LoVo (cell line): Measurements from ENCODE around the gene TDRD10.

ENCODE experiments used
- DNase-seq: peaks from one replicate; pipeline ENCODE4 v3.0.0-alpha.2; 2016; ENCODE audit warnings: low spot score

TDRD10 gene

DNA sequence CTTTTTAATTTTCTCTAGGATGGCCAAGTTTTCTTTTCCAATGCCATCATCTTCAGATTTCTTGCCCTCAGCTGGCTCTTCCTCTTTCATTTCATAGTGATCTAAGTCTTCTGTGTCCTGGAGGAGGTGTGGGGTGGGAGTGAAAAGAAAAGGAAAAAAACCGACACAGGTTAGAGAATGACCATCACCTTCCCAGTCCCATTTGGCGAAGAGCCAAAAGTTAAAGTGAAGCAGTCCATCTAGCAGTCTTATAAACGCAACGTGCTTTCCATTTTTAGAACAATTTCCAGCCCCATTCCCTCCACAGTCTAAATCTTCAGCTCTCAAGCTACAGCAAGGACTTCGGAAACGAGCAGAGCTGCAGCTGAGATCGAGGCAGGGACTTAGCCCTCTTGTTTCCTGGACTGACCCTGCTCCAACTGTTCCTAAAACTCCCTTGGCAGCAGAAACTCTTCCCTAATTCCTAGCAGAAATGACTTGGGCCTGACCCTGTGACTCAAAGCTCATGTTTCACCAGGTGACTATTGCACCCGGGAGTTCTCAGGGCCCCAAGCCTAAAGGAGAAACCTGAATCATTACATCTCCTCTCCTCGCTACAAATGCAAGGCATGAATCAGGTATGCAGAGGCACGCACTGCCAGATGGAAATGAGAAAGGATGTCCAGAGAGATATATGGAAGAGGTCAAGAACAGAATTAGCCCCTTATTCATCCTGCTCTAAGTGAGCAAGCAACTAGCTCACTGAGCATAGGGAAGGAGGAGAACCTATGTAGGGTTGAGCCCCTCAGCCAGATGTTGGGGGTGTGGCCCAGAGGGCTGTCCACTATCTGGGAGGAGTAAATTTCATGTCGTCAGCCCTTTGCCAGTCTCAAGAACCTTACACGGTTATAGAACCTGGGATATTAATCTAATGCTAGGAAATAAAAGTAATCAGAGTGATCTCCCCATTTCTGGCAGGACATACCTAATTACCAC lies 51.3 kb downstream of the TDRD10 start:
- DNase-seq = no peak

DNA sequence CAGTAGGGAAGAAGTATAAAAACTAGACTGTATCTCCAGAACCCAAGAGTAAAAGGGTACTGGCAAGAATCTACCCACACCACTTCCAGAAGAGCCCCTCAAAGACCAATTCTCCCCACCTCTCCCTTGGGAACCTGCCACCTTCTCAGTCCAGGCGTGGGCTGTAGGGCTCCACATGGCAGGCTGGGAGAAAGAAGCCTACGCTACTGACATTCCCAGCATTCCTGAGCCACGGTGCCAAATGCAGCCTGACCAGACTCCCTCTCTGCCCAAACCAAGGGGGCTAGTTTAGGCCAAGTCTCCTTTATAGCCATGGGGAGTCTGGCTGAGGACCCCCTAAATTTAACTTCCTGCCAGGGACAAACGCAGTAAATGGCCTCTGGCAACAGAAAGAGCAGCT lies 54.4 kb downstream of the TDRD10 start:
- DNase-seq = no peak

DNA sequence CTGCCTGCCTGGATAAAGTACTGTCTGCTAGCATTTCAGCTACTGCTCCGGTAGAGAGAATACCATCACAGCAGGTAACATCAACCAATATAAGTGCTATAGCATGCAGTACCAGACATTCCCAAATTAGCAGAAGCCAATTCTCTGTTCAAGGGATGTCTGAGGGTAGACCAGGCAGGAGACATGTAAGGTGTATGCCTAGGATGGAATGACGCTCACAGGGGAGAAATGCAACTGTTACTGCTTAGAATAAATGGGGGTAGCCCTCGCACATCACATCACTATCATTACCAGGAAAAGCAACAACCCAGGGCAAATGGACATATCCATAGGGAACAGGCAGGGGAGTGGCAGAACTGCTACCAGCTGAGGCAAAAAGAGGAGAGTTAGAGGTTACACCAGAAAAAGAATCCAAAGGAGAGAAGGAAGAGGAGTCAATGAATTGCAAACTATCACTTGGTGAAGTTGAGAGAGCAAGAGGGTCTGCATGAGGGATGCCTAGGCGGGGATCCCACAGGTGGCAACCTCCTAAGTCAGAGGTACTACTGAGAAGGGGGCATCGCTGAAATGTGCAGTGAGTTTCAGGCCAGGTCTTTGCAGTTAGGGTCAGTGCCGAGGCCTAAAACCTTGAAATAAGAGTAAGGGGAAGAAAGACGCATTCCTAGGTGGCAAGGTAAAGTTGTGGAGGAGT lies 55.4 kb downstream of the TDRD10 start:
- DNase-seq = no peak

DNA sequence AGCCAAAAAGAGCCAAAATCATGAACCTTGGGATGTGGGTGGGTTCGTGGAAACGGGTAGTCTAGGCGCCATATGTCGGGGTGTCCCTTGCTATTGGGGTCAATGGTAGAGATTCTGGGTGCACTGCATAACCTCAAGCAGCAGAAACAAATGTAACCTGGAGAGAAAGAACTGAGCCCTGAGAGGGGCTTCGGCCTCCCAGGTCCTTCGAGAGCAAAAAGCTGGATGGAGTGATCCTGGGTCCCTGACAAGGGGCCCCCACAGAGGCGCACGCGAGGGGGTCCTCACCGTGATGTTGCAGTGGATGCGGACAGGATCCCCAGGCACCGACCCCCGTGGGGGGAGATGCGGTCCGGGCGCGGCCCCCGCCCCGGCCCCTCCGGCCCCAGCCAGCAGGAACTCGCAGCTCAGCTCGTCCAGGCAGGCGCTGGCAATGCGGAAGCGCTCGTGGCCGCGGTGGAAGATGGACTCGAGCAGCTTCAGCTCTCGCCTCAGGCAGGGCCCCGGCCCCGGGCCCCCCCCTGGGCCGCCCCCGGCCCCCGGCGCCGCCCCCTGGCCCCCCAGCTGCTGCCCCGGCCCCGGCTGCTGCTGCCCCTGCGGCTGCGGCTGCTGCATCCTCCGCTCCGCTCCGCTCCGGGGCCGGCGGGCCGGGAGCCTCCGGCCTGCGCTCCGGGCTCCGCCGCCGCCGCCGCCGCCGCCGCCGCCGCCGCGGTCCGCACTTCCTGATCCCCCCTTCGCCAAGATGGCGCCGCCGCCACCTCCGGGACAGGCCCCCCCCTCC lies 56.1 kb downstream of the TDRD10 start, which contains the start of gene UBE2Q1:
Gene UBE2Q1, minus strand, starts transcription at position 724 of the 781 bp plus-strand sequence. Its CDS starts 109 bp downstream, at position 615.
- DNase-seq = no peak

DNA sequence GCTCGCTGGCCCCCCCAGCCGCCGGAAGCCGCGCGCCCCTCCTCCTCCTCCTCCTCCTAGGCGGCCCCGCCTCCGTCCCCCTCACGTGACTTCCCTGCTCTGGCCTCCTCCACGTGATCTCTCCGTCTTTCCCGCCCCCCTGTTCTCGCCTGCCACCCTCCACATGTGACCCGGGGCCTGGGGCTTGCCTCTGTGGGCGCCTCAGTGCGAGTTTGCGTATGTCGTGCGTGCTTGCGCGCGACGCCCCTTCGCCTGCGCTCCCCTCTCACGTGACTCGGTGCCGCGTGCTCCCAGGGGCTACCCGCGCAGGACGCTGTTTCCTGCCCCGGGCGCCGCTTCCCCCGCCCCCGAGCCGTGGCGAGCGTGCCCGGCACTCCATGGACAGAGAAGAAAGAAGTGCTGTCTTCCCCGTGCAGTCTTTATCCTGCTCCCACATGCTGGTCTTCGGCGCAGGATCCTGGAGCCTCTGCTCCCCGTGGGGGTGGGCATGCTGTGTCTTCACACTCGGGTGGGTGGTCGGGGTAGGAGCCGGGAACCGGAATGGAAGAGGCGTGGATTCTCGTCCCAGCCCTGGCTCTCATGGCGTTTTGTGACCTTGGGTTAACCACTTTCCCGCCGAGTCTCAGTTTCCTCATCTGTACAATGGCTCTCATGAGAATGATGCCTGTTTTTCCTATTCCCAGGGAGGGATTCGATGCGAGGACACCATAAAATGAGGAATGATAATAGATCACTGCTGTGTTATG lies 56.9 kb downstream of the TDRD10 start:
- peak; percentile 98 for DNase-seq

DNA sequence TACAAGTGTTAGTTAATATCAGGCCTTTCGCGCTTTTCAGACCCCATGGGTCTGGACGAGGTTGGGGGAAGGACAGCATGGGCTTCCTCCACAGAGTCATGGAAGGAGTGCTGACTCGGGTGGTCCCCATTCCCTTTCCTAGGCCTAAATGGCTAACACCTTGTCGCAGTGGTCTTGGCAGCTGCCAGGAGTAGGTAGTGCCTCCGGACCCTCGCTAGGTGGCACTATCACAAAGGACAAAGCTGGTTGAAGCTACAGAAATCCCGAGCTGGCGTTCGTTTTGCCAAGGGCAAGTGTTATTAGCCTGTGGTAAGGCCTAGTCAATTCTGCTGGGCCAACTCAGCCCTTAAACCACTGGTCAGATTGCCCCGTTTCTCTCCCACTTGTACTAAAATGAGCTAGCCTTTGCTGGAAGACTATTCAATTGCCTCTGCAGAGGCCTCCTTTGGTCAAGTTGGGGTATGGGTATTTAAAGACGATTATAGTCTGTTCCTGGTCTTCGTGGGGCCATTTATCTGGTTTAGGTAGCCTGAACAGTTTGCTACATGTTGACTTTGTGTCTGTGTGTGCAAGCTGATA lies 57.5 kb downstream of the TDRD10 start:
- DNase-seq = peak; percentile 89

DNA sequence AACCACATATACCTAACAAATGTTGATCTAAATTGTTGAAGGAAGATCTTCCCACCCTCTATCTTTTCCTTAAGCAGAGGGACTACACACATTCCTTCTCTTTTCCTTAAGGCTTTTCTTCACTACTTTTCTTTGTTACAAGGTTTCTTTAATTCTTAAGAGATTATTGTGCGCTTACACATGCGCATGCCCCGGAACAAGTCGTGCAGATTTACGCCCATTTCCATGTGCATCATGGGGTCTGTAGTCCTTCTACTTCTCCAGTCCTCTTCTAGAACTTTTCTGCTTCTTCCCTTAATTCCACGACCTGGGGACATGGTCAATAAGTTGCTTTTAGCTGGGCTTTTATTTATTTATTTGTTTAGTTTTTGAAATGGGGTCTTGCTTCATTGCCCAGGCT lies 63.9 kb downstream of the TDRD10 start:
- DNase-seq = no peak

DNA sequence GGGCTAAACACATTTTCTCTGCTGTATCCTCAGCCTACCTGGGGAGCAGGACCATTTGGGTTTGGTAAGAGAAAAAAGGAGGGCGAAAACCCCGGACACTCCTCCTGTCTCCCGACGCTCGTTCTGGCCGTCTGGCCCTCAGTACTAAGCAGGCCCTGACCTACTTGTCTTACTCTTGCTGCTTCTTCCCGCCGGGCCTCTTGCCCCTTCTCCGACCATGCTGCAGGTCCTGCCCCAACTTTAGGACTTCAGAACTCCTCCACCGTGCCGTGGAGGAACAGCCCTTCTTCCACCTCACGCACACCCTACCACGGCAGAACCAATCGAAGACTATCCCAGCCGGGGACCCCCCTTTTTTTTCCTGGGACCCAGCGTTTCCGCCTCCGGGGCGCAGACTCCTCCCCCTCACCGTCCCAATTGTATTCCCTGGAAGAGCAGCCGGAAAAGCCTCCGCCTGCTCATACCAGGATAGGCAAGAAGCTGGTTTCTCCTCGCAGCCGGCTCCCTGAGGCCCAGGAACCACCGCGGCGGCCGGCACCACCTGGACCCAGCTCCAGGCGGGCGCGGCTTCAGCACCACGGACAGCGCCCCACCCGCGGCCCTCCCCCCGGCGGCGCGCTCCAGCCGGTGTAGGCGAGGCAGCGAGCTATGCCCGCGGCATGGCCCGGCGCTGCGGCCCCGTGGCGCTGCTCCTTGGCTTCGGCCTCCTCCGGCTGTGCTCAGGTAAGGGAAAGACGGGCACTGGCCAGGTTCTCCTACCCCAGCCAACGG lies 65.6 kb downstream of the TDRD10 start, which contains the start of gene CHRNB2:
Gene CHRNB2, plus strand, starts transcription at position 393 of the 771 bp plus-strand sequence. Its CDS starts 267 bp downstream, at position 660.
- DNase-seq = peak; percentile 72

DNA sequence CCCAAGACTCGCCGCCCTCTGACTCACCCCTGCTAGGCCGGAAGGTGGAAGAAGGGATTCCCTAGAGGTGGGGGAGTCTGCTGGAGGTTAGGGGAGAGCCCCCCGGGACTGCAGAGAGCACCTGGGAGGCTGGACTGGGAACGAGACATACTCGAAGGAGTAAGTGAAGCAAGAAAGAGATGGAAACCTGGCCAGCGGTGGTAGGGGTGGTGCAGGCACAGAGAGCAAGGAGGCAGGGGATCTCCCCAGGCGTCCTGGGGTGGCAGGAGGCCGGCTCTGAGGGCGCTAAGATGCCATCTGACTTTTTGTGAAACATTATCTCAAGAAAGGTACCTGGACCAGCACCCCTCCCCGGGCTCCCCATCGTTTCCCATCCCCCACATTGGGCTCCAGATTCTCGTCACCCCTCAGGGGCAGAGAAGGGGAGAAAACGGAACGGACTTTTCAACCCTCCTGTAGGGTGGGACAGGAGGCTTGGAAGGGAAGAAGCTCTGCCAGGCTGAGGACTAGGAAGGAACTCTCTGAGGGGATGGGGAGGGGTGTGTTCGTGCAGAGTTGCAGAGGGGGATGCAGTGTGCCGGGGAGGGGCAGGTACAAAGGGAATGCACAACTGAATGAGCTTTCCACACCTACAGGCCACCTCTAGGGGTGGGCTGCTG lies 66.3 kb downstream of the TDRD10 start:
- DNase-seq = no peak

DNA sequence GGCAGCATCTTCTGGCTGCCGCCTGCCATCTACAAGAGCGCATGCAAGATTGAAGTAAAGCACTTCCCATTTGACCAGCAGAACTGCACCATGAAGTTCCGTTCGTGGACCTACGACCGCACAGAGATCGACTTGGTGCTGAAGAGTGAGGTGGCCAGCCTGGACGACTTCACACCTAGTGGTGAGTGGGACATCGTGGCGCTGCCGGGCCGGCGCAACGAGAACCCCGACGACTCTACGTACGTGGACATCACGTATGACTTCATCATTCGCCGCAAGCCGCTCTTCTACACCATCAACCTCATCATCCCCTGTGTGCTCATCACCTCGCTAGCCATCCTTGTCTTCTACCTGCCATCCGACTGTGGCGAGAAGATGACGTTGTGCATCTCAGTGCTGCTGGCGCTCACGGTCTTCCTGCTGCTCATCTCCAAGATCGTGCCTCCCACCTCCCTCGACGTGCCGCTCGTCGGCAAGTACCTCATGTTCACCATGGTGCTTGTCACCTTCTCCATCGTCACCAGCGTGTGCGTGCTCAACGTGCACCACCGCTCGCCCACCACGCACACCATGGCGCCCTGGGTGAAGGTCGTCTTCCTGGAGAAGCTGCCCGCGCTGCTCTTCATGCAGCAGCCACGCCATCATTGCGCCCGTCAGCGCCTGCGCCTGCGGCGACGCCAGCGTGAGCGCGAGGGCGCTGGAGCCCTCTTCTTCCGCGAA lies 69.4 kb downstream of the TDRD10 start:
- no peak for DNase-seq

DNA sequence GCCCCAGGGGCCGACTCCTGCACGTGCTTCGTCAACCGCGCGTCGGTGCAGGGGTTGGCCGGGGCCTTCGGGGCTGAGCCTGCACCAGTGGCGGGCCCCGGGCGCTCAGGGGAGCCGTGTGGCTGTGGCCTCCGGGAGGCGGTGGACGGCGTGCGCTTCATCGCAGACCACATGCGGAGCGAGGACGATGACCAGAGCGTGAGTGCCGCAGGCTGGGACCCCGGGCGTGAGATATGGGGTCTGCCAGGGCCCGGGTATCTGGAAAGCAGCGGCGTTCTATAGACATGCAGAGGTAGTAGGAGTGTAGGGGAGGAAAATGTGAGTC lies 69.9 kb downstream of the TDRD10 start:
- DNase-seq = no peak

DNA sequence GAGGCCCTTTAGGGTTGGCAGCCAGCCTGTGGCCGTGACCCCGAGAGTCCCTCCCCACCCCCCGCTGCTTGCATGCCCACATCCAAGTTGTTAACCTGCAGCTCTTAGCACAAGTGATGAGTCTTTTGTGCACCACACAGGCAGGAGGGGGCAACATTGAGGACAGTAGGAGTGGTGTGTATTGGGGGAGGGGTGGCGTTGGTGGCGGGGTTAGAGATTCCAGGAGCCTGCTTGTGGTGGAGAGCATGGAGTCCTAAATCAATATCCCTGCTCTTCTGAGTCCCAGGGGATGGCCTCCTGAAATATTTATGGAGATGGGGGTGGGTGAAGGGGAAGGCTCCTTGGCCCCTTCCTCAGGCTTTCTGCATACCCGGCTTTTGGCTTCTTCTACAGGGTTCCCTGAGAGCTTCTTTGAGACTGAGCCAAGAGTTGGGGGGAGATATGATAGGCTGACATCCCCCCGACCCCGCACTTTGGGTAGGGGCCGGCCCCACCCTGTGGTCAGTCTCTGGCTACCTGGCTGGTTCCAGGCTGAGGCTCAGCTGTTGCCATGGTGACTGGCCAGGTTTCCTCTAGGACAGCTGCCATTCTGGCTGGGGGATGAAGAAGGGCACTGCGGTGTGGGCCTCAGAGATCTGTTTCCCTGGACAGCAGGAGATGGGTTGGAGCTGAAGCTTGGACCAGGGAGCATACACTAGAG lies 70.6 kb downstream of the TDRD10 start:
- no peak for DNase-seq

DNA sequence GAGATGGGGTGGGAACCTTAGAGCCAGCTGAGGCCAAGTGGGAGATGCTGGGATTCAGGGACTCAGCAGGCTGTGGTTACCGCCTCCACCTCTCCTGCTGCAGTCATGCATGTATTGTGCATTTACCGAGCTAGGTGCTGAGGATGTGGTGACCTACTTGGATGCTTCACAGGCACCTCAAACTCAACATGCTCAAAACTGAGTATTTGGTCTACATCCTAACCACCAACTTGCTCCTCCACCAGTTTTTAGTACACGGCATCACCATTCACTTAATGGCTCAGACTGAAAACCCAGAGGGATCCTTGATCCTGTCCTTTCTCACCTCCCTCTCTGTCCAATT lies 71.1 kb downstream of the TDRD10 start:
- DNase-seq = no peak

DNA sequence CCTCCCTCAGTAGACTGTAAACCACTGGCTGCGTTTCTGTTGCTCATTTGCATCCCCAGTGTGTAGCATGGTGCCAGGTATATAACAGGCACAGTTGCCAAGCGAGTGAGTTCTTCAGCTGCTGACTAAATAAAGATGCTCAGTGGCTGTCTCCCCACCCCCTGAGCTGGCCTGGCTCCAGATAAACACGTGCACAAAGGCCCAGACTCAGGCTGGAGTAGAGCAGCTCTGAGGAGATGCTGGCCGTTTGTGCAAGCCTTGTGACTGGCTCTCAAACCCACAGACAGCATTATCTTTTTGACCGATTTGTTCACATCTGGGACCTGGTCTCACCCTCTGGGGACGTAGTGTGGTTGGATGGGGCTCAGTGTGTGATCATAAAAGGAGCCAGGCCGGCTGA lies 72.7 kb downstream of the TDRD10 start:
- DNase-seq = no peak

DNA sequence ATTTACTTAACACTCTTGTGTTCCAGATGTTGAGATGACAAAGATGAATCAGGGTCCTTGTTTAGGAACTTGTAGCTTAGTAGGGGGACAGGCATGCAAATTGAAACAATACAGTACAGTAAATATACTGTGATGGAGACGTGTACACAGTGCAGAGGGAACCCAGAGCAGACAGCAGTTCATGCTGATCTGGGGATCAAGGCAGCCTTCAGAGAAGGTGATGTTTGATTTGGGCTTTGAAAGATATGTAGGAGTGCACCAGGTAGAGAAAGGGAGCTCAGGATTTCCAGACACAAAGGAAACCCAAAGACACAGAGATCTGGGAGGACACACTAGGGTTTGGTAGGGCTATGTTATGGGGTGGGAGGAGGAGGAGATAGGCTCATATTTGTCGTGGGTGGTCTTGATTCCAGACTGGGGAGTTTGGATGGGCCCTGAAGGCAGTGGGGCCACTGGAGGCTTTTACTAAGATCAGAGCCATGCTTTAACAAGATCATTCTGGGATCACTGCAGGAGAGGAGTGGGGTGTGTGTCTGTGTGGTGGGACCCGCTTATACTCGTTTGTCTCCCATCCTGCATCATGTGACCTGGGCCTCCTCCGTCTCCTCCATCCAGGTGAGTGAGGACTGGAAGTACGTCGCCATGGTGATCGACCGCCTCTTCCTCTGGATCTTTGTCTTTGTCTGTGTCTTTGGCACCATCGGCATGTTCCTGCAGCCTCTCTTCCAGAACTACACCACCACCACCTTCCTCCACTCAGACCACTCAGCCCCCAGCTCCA lies 73.3 kb downstream of the TDRD10 start:
- DNase-seq = no peak

DNA sequence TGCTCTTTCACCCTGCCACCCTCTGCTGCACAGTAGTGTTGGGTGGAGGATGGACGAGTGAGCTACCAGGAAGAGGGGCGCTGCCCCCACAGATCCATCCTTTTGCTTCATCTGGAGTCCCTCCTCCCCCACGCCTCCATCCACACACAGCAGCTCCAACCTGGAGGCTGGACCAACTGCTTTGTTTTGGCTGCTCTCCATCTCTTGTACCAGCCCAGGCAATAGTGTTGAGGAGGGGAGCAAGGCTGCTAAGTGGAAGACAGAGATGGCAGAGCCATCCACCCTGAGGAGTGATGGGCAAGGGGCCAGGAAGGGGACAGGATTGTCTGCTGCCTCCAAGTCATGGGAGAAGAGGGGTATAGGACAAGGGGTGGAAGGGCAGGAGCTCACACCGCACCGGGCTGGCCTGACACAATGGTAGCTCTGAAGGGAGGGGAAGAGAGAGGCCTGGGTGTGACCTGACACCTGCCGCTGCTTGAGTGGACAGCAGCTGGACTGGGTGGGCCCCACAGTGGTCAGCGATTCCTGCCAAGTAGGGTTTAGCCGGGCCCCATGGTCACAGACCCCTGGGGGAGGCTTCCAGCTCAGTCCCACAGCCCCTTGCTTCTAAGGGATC lies 74.0 kb downstream of the TDRD10 start:
- no peak for DNase-seq

DNA sequence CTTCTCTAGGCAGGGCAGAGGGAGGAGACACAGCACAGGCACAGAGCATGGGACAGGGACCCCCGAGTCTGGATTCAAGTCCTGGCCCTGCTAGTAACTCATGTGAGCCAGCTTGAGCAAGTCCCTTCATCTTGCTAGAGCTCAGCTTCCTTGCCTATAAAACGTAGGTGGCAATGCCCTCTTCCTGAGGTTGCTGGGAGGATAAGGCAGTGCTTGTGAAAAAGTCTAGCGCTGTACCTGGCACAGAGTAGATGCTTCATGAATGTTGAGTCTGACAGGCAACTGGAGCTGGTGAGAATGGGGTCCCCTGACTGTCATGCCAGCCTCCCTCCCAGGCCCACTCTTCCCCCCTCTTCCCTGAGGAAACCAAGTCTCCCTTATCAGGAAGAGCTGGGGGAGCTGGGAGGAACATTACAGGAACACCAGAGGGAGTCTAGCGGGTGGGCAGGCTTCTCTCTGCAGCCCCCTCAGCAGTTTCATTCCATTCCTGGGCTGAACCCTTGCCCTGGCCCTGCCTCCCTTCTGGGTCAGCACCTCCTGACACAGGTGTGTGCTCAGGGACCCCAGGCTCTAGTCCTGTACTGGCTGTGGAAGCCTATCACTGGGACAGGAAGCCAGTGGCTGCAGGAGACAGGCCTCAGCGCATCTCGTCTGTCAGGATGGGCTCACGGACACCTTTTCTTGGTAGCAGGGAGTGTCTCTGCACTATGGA lies 75.5 kb downstream of the TDRD10 start:
- no peak for DNase-seq
